Gastroesophageal sphincter (tissue), 3 donors: ENCODE data around the gene XRCC4.

Experiments
- CTCF ChIP-seq, 4 experiments: fragments of 200-600 bp in 2 of 4; fragments of 450-650 bp in 2 of 4; sonication (generic) in 1 of 4; IDR thresholded peaks; one replicate each; pipeline ENCODE4 v1.5.1; 2017 to 2019; ENCODE audit warnings: antibody characterized with exemption in 4 of 4, mild to moderate bottlenecking in 2 of 4, moderate library complexity in 2 of 4
- POLR2A ChIP-seq, 2 donors: fragments of 450-650 bp; IDR thresholded peaks; one replicate each; pipeline ENCODE4 v1.6.1; 2017; ENCODE audit warnings: antibody characterized with exemption in 2 of 2, mild to moderate bottlenecking in 2 of 2, moderate library complexity in 1 of 2
- POLR2AphosphoS5 ChIP-seq: sonication (generic); formaldehyde crosslinking; IDR thresholded peaks from one replicate; pipeline ENCODE4 v1.6.1; 2017; ENCODE audit warnings: antibody characterized with exemption

GRCh38 chr5:83337453-83338035 lies 260.2 kb downstream of the XRCC4 start:
- TF ChIP-seq CTCF (IDR thresholded peaks at IDR 0.05) (no peak), POLR2AphosphoS5 (no peak), POLR2A (IDR thresholded peaks at IDR 0.05) (no peak)
